Liver (tissue), 2 donors: ENCODE measurements around the gene SCN1A.

Source experiments
- HNF4A ChIP-seq, 2 donors: conservative IDR thresholded peaks; 2 replicates each; pipeline ENCODE4 v1.6.1; 2016; ENCODE audit warnings: antibody characterized with exemption in 2 of 2, mild to moderate bottlenecking in 2 of 2
- HNF4G ChIP-seq: IDR thresholded peaks from 2 replicates; pipeline ENCODE4 v1.6.1; 2016; ENCODE audit warnings: antibody characterized with exemption
- JUND ChIP-seq, 2 donors: IDR thresholded peaks; 2 replicates each; pipeline ENCODE4 v1.6.1; 2016; ENCODE audit warnings: antibody characterized with exemption in 2 of 2
- donor health status: healthy.

DNA sequence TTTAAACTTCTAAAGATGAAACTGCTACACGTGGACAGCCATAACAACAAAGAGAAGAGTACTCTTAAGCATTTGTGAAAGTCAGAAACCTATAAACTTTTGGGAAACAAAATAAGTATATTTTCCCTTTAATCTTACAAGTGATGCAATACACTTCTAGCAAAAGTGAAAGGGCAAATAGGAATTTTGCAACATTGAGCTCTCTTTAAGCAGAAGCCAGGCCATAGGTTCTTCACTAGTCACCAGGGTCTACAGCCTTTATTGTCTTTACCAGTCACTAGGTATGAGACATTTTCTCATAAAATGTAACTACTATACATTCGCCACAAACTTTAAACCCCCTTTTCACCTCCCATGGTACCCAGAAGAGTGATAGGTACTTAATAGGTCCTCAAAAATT, 37.5 kb downstream of the SCN1A start:
- TF ChIP-seq JUND (IDR thresholded peaks at IDR 0.05), result no peak
- no peak for TF ChIP-seq HNF4G
- no peak for TF ChIP-seq HNF4A (conservative IDR thresholded peaks at IDR 0.05)
